COLO668 (cell line): ENCODE measurements around the gene SSX2B.
"Not testable (repeated sequence)": the region's sequence is repeated elsewhere in the genome, so short reads cannot be mapped to it uniquely, and the experiment has no call there.

ENCODE experiments used
- DNase-seq: peaks from one replicate; lab custom pipeline; 2025; ENCODE audit not compliant: unreplicated experiment; lab: John Stamatoyannopoulos, UW

The SSX2B gene, protein sequence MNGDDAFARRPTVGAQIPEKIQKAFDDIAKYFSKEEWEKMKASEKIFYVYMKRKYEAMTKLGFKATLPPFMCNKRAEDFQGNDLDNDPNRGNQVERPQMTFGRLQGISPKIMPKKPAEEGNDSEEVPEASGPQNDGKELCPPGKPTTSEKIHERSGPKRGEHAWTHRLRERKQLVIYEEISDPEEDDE

DNA sequence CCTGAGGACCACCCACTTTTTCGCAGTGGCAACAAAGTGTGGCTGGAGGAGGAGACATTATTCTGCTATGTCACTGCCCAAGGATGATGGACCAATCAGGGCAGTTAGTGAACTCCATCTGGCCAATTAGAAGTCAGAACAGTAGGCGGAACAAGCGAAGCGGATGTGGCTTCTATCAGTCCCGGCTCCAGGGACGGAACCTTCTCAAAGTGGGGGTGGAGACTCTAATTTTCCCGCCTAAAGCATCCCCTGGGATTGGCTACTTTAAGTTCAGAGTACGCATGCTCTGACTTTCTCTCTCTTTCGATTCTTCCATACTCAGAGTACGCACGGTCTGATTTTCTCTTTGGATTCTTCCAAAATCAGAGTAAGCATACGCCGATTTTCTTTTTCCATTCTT is at the start of gene SSX2B:
Gene SSX2B, plus strand, starts transcription at position 301 of the 400 bp plus-strand sequence. CDS start 1,429 bp downstream, outside the sequence.
- not testable (repeated sequence) for DNase-seq

DNA sequence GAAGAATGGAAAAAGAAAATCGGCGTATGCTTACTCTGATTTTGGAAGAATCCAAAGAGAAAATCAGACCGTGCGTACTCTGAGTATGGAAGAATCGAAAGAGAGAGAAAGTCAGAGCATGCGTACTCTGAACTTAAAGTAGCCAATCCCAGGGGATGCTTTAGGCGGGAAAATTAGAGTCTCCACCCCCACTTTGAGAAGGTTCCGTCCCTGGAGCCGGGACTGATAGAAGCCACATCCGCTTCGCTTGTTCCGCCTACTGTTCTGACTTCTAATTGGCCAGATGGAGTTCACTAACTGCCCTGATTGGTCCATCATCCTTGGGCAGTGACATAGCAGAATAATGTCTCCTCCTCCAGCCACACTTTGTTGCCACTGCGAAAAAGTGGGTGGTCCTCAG is 44.0 kb upstream of the SSX2B start, which contains the start of gene SSX2:
Gene SSX2, minus strand, starts transcription at position 101 of the 400 bp plus-strand sequence. CDS start 1,429 bp downstream, outside the sequence.
- DNase-seq, result not testable (repeated sequence)

DNA sequence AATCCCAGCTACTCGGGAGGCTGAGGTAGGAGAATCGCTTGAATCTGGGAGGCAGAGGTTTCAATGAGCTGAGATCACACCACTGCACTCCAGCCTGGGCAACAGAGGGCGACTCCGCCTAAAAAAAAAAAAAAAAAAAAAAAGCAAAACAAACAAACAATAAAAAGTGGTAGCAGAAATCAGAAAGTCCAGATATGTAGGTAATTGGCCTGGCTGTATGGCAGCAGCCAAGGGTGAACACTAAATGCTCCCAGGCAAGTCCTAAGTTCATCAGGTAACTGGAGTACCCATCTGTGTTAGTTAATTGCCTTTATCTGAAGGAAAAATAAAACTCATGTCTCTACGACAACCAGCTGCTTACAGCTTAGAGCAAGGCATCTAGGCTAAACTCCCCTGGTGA is 14.9 kb downstream of the SSX2B start:
- DNase-seq, result not testable (repeated sequence)

DNA sequence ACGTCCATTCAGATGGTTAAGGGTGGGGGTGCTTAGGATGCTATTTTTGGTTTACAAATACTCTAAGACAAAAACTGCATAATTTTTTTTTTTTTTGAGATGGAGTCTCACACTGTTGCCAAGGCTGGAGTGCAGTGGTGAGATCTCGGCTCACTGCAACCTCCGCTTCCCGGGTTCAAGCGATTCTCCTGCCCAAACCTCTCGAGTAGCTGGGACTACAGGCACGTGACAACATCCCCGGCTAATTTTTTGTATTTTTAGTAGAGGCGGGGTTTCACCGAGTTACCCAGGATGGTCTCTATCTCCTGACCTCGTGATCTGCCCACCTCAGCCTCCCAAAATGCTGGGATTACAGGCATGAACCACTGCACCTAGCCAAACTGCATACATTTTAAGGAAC is 22.5 kb downstream of the SSX2B start:
- not testable (repeated sequence) for DNase-seq

DNA sequence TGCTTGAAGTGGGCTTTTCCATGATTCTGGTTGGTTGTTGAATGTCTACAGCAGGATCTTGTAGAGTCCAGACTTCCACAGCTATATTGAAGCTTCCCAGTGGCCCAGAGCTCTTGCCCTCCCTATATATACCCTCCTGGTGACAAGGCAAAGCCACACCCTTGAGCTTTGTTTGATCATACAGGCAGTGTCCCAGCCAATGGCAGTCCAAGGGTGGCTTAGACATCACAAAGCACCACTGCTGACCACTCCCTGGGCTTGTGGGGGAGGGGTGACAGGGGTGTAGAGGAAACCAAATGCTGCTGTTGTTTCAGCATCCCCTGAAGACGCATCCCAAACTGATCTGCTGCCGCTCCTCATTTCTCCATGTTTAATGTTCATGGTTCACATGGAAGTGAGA is 46.3 kb downstream of the SSX2B start, which contains the start of gene SPANXN5:
Gene SPANXN5, minus strand, starts transcription at position 101 of the 400 bp plus-strand sequence. Its CDS starts 79 bp downstream, at position 22.
- DNase-seq, result not testable (repeated sequence)

DNA sequence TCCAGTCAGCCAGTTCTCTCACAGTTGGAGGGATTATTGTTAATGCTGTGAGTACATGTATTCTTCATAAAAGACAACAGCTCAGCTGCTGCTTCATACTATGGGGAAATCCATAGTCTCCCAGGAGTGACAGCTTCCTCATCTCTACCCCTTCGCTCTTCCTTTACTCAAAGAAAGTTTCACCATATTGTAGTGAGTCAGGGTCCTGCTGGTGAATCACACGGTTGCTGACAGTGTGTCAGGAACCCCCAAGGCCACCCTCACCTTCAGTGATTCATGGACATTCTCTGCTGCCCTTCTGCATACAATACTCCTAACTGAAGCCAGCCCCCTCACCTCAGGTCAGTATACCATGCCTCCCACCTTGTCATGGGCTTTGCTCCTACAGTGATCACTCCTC is 53.8 kb downstream of the SSX2B start:
- DNase-seq, result not testable (repeated sequence)
